ENCODE results near the gene PITPNC1. TPM values are rescaled to one million over a fixed set of nuclear protein-coding genes. Genes with fewer than 3 reads are reported as not detected.
A peak's percentile ranks its signal among the peaks of the same experiment; 100 is the strongest.
"Not testable (repeated sequence)": the region's sequence is repeated elsewhere in the genome, so short reads cannot be mapped to it uniquely, and the experiment has no call there.

PITPNC1 gene
- 7.5 and 9.1 TPM in 2 replicates for polyA plus RNA-seq (2011; rRNA removed)
- 8.2 and 9.9 TPM in 2 replicates for polyA minus RNA-seq (2011; rRNA and poly(A)+ RNA removed)

DNA sequence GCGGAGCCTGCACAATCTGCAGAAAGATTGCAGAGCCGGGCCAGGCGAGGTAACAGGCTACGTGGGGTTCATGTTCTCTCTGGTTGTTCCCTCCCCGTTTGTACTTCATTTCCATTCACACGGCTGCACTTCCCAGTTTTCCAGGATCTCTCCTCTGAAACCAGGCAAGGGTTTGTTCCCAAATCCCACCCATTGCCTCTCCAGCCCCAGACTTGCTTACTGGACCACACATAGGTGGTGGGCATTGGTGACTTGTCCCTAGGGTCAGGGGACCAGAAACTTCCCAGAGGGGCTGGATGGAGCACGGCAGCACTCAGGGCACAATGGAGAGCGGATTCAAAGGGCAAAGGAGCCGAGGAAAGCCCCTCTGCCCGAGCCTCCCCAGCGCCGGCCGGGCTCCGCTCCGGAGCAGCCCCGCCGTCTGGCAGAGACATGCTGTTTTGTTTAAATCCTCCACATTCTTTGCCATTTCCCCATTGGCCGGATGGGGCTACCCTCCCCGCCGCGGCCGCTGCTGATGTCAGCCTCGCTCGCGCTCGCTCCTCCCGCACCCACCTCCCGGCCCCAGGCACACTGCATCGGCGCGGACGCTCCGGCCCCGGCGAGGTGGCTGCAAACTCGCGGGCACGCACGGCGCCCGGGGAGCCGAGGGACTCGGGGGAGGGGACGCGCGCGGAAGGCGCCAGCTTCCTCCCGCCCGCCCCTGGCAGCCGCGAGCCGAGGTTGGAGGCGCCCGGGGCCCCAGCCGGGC, at the start of gene PITPNC1:
Gene PITPNC1 (plus strand): TSS at position 545 of the 751 bp plus-strand sequence.
- no peak for TF ChIP-seq CTCF (IDR thresholded peaks at IDR 0.05; ENCODE audit: low read depth, low read length)
- Histone ChIP-seq H3K9me3 (ENCODE audit: control insufficient read depth, insufficient read depth, low read length) (no peaks in the 10 kb centered on the region; the same call in 1 of the 2 replicates), H3K4me3 (ENCODE audit: low read depth, low read length) (peak within 1 kb of the TSS; percentile 79), H3K27ac (ENCODE audit: low read depth, low read length) (peak within 1 kb of the TSS; percentile 83), H3K27me3 (ENCODE audit: control insufficient read depth, insufficient read depth, low read length) (no peaks in the 10 kb centered on the region)
- CTCF ChIA-PET: interaction anchor here (0.6 to 7.6 kb wide), 12 partner anchors 10 to 341 kb away, joined by 3 to 126 read pairs (median 14); partner anchors contain the start of genes NOL11 and PSMD12
- peak; percentile 61 for DNase-seq (ENCODE audit: low read depth, low spot score)
- POLR2A ChIA-PET: interaction anchor here (0.5 to 0.6 kb wide), 2 partner anchors 96 to 100 kb away, joined by 3 to 5 read pairs; no protein-coding TSS in a partner anchor

DNA sequence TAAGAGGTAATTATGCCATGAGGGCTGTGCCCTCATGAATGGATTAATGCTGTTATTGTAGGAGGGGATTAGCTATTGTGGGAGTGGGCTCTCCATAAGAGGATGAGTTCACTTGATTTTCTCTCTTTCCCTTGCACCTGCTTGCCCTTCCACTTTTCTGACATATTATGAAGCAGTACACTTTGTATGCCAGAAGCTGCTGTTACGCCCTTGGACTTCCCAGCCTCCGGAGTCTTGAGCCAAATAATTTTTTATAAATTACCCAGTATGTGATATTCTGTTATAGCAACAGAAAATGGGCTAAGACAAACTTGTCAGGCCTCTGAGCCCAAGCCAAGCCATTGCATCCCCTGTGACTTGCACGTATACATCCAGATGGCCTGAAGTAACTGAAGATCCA, 49.1 kb upstream of the PITPNC1 start:
- no peak overlapping the region for H3K4me3 ChIP-seq (ENCODE audit: low read depth, low read length)
- peaks cover 2% of the 10 kb centered on the region; the same call in 1 of the 2 replicates for H3K9me3 ChIP-seq (ENCODE audit: control insufficient read depth, insufficient read depth, low read length)
- H3K27me3 ChIP-seq (ENCODE audit: control insufficient read depth, insufficient read depth, low read length): no peaks in the 10 kb centered on the region
- H3K27ac ChIP-seq (ENCODE audit: low read depth, low read length): no peak overlapping the region
- ChIA-PET POLR2A (no interaction called here), CTCF (no interaction called here)
- TF ChIP-seq CTCF (IDR thresholded peaks at IDR 0.05; ENCODE audit: low read depth, low read length): no peak
- DNase-seq (ENCODE audit: low read depth, low spot score): no peak

GRCh38 chr17:67331381-67332161, 45.5 kb upstream of the PITPNC1 start:
- CTCF ChIA-PET: interaction anchor here (1.1 kb wide), 1 partner anchor 58 kb away, joined by 3 read pairs; no protein-coding TSS in a partner anchor
- DNase-seq (ENCODE audit: low read depth, low spot score); POLR2A ChIA-PET; H3K9me3 ChIP-seq (ENCODE audit: control insufficient read depth, insufficient read depth, low read length); H3K27ac ChIP-seq (ENCODE audit: low read depth, low read length); H3K4me3 ChIP-seq (ENCODE audit: low read depth, low read length); H3K27me3 ChIP-seq (ENCODE audit: control insufficient read depth, insufficient read depth, low read length): not testable (repeated sequence)

GRCh38 chr17:67332162-67332508, 44.9 kb upstream of the PITPNC1 start:
- POLR2A ChIA-PET; DNase-seq (ENCODE audit: low read depth, low spot score): not testable (repeated sequence)
- CTCF ChIA-PET: interaction anchor here (1.1 kb wide), 1 partner anchor 59 kb away, joined by 3 read pairs; no protein-coding TSS in a partner anchor

GRCh38 chr17:67335245-67335835, 41.7 kb upstream of the PITPNC1 start:
- DNase-seq (ENCODE audit: low read depth, low spot score): no peak
- Histone ChIP-seq H3K27me3 (ENCODE audit: control insufficient read depth, insufficient read depth, low read length) (no peaks in the 10 kb centered on the region), H3K27ac (ENCODE audit: low read depth, low read length) (no peak overlapping the region), H3K4me3 (ENCODE audit: low read depth, low read length) (no peak overlapping the region), H3K9me3 (ENCODE audit: control insufficient read depth, insufficient read depth, low read length) (no peaks in the 10 kb centered on the region)
- CTCF ChIA-PET: interaction anchor here (0.7 kb wide), 1 partner anchor 14 kb away, joined by 6 read pairs; no protein-coding TSS in a partner anchor
- TF ChIP-seq CTCF (IDR thresholded peaks at IDR 0.05; ENCODE audit: low read depth, low read length): no peak
- POLR2A ChIA-PET: no interaction called here

More at GRCh38 chr17:67332162-67332508, 44.9 kb upstream of the PITPNC1 start:
- not testable (repeated sequence) for H3K9me3 ChIP-seq (ENCODE audit: control insufficient read depth, insufficient read depth, low read length); H3K27ac ChIP-seq (ENCODE audit: low read depth, low read length); H3K27me3 ChIP-seq (ENCODE audit: control insufficient read depth, insufficient read depth, low read length); H3K4me3 ChIP-seq (ENCODE audit: low read depth, low read length)
